Mucosa of rectum (tissue), 2 donors: ENCODE results near the gene ESR2.
A peak's percentile ranks its signal among the peaks of the same experiment; 100 is the strongest.

Experiments
- H3K27ac ChIP-seq, 2 donors: one replicate each; pipeline ENCODE4 v1.7.0; 2013; ENCODE audit warnings: inconsistent platforms in 2 of 2, low read depth in 2 of 2, low read length in 2 of 2
- H3K27me3 ChIP-seq, 2 donors: one replicate each; pipeline ENCODE4 v1.7.0; 2013; ENCODE audit warnings: low read length in 2 of 2; ENCODE audit not compliant: control insufficient read depth in 2 of 2, insufficient read depth in 2 of 2
- H3K36me3 ChIP-seq, 2 donors: one replicate each; pipeline ENCODE4 v1.7.0; 2013; ENCODE audit warnings: low read length in 2 of 2; ENCODE audit not compliant: control insufficient read depth in 2 of 2, insufficient read depth in 2 of 2
- H3K4me1 ChIP-seq, 2 donors: one replicate each; pipeline ENCODE4 v1.7.0; 2013; ENCODE audit warnings: low read length in 2 of 2, mild to moderate bottlenecking in 1 of 2; ENCODE audit not compliant: control insufficient read depth in 2 of 2, insufficient read depth in 2 of 2
- H3K4me3 ChIP-seq, 2 donors: one replicate each; pipeline ENCODE4 v1.7.0; 2013; ENCODE audit warnings: low read length in 2 of 2
- H3K9ac ChIP-seq, 2 donors: one replicate each; pipeline ENCODE4 v1.7.0; 2013; ENCODE audit warnings: low read length in 2 of 2, low read depth in 1 of 2, mild to moderate bottlenecking in 1 of 2
- H3K9me3 ChIP-seq, 2 donors: one replicate each; pipeline ENCODE4 v1.7.0; 2013; ENCODE audit warnings: low read length in 2 of 2; ENCODE audit not compliant: control insufficient read depth in 2 of 2
- donor health status: healthy.
- donor health status: Normal muscosa, but diverticular disease.

ESR2 gene

DNA sequence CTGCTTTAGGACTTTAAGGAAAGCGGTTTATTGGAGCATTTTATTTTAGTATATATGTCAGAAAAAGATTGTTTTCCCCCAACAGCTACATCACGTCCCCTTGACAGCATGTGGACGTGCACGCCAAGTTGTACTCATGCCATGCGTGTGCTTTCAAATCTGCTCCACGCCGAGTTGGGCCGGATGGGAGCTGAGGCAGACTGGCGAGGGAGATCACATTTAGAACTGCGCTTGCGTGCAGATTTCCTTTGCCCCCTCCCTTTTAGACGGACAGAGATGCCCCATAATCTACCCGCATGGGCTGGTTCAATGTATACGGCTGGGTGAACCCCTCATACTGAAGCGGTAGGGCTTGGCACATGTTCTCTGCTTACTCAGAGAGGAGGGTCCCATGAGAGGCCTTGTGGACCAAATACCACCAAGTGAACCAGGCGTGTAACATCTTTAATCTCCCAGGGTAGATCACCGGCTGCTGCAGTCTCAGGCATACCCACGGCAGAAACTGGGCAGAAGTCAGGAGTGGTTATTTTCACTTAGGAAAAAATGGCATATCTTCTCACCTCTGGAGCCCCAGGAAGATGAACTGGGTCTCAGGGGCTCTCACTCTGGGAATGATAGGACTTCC is 92.1 kb downstream of the ESR2 start:
- Histone ChIP-seq H3K4me1 (no peaks in the 10 kb centered on the region), H3K9ac (no peak overlapping the region), H3K27me3 (no peaks in the 10 kb centered on the region), H3K36me3 (peaks cover 30 to 39% of the 10 kb centered on the region in 2 donors), H3K4me3 (no peak overlapping the region), H3K27ac (no peak overlapping the region), H3K9me3 (no peaks in the 10 kb centered on the region)

DNA sequence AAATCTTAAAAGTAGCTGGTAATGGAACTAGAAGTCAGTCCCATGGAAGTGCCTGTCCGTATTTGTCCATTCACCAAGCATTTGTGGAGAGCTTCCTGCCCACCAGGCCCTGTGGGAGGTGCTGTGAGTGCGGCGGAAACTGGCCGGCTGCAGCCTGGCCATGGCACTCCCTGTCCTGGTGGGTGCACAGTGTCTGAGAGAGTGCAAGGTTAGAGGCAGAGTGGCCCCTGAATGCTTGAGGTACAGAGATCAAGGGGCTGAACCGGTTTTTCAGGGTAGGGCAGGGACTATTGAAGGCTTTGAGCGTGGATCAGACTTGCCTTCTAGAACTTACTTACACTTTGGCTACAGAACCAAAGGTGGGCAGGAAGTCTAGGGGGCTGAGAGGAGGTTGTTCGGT is 92.9 kb downstream of the ESR2 start:
- peaks cover 30 to 39% of the 10 kb centered on the region in 2 donors for H3K36me3 ChIP-seq
- H3K9me3 ChIP-seq: no peaks in the 10 kb centered on the region
- H3K27ac ChIP-seq: no peak overlapping the region
- H3K4me3 ChIP-seq: no peak overlapping the region
- H3K27me3 ChIP-seq: no peaks in the 10 kb centered on the region
- H3K9ac ChIP-seq: no peak overlapping the region
- no peaks in the 10 kb centered on the region for H3K4me1 ChIP-seq

- Histone ChIP-seq H3K27ac (no peak overlapping the region), H3K4me1 (no peaks in the 10 kb centered on the region), H3K4me3 (no peak overlapping the region), H3K36me3 (peaks cover 30 to 45% of the 10 kb centered on the region in 2 donors), H3K27me3 (no peaks in the 10 kb centered on the region), H3K9me3 (no peaks in the 10 kb centered on the region), H3K9ac (no peak overlapping the region)
These were observed 94.0 kb downstream of the ESR2 start for GRCh38 chr14:64200170-64200569.

GRCh38 chr14:64198486-64198885 is 95.7 kb downstream of the ESR2 start:
- Histone ChIP-seq H3K27me3 (no peaks in the 10 kb centered on the region), H3K9ac (no peak overlapping the region), H3K27ac (no peak overlapping the region), H3K4me3 (no peak overlapping the region), H3K4me1 (no peaks in the 10 kb centered on the region), H3K36me3 (peaks cover 24 to 41% of the 10 kb centered on the region in 2 donors), H3K9me3 (no peaks in the 10 kb centered on the region)

GRCh38 chr14:64197996-64198395 is 96.2 kb downstream of the ESR2 start:
- no peaks in the 10 kb centered on the region for H3K4me1 ChIP-seq
- no peaks in the 10 kb centered on the region for H3K27me3 ChIP-seq
- H3K9ac ChIP-seq: no peak overlapping the region
- no peak overlapping the region for H3K4me3 ChIP-seq
- H3K27ac ChIP-seq: no peak overlapping the region
- peaks cover 22 to 41% of the 10 kb centered on the region in 2 donors for H3K36me3 ChIP-seq
- no peaks in the 10 kb centered on the region for H3K9me3 ChIP-seq

DNA sequence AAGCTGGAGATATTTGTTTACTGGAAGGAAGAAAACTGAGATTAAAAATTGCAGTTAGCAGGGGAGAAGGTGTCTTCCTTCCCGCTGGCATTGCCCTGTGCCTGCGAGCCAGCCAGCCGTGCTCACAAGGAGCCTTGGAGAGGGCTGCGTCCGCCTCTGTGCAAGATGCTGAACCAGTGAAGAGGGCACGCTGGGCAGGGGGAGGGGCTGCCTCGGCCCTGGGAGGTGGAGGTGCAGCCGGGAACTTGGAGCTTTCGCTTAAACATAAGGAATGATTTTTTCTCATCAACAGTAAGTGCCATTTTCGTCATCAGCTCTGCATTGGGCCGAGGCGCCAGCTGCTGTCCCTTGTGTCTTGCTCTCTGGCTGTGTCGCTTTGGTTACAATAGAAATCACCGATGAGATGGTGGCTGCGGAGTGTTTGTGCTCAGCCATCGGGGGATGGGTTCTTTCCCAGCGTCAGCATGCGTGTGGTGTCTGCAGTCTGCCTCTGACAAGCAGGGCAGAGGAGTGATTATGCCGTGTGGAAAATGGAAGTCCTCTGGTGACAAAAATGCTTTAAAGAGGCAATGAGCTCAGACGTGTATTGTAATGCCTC is 97.3 kb downstream of the ESR2 start:
- Histone ChIP-seq H3K9me3 (no peaks in the 10 kb centered on the region), H3K27ac (peak overlapping the region in 1 of 2 donors; percentile 15), H3K36me3 (peaks cover 26 to 37% of the 10 kb centered on the region in 2 donors), H3K27me3 (no peaks in the 10 kb centered on the region), H3K4me1 (no peaks in the 10 kb centered on the region), H3K9ac (no peak overlapping the region), H3K4me3 (peak overlapping the region; percentile 37 to 65)

DNA sequence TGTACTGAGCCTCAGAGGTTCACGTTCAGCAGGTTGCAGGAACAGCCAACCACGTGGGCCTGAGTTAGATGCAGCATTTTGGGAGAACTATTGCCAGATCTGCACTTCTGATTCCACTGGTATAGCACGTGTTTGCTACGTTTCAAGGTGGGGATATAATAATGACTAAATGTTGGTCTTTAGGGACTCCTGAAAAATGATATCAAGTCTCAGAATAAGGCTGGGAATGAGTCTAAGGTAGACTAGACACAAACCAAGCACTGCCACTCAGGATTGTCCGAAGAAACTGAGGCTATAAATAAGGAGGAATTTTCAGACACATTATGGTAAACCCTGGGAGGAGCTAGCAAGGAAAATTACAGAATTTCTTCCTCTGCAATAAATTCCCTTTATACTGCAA is 98.1 kb downstream of the ESR2 start:
- Histone ChIP-seq H3K27ac (no peak overlapping the region), H3K9ac (no peak overlapping the region), H3K4me1 (no peaks in the 10 kb centered on the region), H3K27me3 (no peaks in the 10 kb centered on the region), H3K36me3 (peaks cover 22 to 41% of the 10 kb centered on the region in 2 donors), H3K9me3 (no peaks in the 10 kb centered on the region), H3K4me3 (no peak overlapping the region)

DNA sequence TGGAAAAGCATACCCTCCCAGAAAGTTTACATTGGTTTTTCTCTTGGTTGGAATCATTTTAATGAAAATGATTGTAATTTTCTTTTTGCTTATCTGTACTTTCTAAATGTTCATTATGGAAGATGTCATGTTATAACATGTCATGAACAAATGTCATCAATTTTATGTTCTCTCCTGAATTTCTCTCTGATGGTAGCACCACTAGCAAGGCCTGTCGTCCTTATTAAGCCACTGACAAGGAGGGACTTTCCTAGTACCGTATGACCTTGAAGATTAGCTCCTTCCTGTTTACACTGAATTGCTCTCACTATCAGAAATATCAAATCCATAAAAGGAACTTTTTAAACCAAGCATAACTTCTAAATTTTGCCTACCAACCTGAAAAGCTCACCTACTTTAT is 99.0 kb downstream of the ESR2 start:
- H3K27me3 ChIP-seq: no peaks in the 10 kb centered on the region
- no peak overlapping the region for H3K9ac ChIP-seq
- no peaks in the 10 kb centered on the region for H3K4me1 ChIP-seq
- no peaks in the 10 kb centered on the region for H3K9me3 ChIP-seq
- H3K4me3 ChIP-seq: no peak overlapping the region
- H3K36me3 ChIP-seq: peaks cover 25 to 42% of the 10 kb centered on the region in 2 donors
- peak overlapping the region in 1 of 2 donors; percentile 28 for H3K27ac ChIP-seq

- Histone ChIP-seq H3K36me3 (peaks cover 32 to 49% of the 10 kb centered on the region in 2 donors), H3K9me3 (no peaks in the 10 kb centered on the region), H3K9ac (no peak overlapping the region), H3K27me3 (no peaks in the 10 kb centered on the region), H3K4me3 (no peak overlapping the region), H3K27ac (no peak overlapping the region), H3K4me1 (no peaks in the 10 kb centered on the region)
These were observed 99.8 kb downstream of the ESR2 start for GRCh38 chr14:64194404-64194803.

GRCh38 chr14:64193821-64194220 is 100.3 kb downstream of the ESR2 start:
- H3K4me1 ChIP-seq: no peaks in the 10 kb centered on the region
- H3K9ac ChIP-seq: no peak overlapping the region
- H3K36me3 ChIP-seq: peaks cover 29 to 49% of the 10 kb centered on the region in 2 donors

More at GRCh38 chr14:64193821-64194220, 100.3 kb downstream of the ESR2 start:
- Histone ChIP-seq H3K27ac (no peak overlapping the region), H3K9me3 (no peaks in the 10 kb centered on the region), H3K27me3 (no peaks in the 10 kb centered on the region), H3K4me3 (no peak overlapping the region)
